Cardiac muscle cell (in vitro differentiated cells and primary cell): Measurements from ENCODE around the gene PHPT1. TPM values are rescaled to one million over a fixed set of nuclear protein-coding genes. Genes with fewer than 3 reads are reported as not detected.
"Not testable (repeated sequence)": the region's sequence is repeated elsewhere in the genome, so short reads cannot be mapped to it uniquely, and the experiment has no call there.

Source experiments
- DNase-seq, 2 donors: peaks; one replicate each; pipeline versions ENCODE4 v3.0.0 to v3.0.0-alpha.2; 2010 to 2017; ENCODE audit warnings: low read depth in 1 of 2, low spot score in 1 of 2
- H3K27ac ChIP-seq: fragments of 200-600 bp; sonication (generic); 2 replicates; pipeline ENCODE4 v1.5.1; 2016
- H3K27me3 ChIP-seq: fragments of 200-600 bp; sonication (generic); 2 replicates; pipeline ENCODE4 v1.6.0; 2016; ENCODE audit warnings: control low read depth
- H3K36me3 ChIP-seq: fragments of 200-600 bp; sonication (generic); 2 replicates; pipeline ENCODE4 v1.5.1; 2016; ENCODE audit warnings: control low read depth
- H3K4me1 ChIP-seq: fragments of 200-600 bp; sonication (generic); 2 replicates; pipeline ENCODE4 v1.8.1; 2017; ENCODE audit warnings: low read depth, mild to moderate bottlenecking, mixed run types
- H3K4me3 ChIP-seq: fragments of 200-600 bp; sonication (generic); 2 replicates; pipeline ENCODE4 v1.5.1; 2016; ENCODE audit warnings: mild to moderate bottlenecking
- H3K9me3 ChIP-seq: fragments of 200-600 bp; sonication (generic); 2 replicates; pipeline ENCODE4 v1.5.1; 2017; ENCODE audit warnings: low read depth, mild to moderate bottlenecking, control low read depth
- CTCF ChIP-seq: IDR thresholded peaks from 2 replicates; pipeline ENCODE4 v1.5.1; 2012; ENCODE audit warnings: low read depth, mild to moderate bottlenecking, low read length
- polyA plus RNA-seq: library from polyadenylated mRNA; unstranded; fragments of >200 nt; fragmentation: Nextera tagmentation; extraction: Ambion mirVana; gene quantifications from 2 replicates; pipeline ENCODE4 v1.2.1, GENCODE V29; 2016
- total RNA-seq: library from RNA; depleted of rRNA; stranded (reverse); fragments of >200 nt; gene quantifications from 2 replicates; pipeline ENCODE4 v1.2.3, GENCODE V29; 2016

PHPT1 gene
- total and polyA plus RNA-seq, 2 experiments from 2014 or later = 185 to 565 TPM

GRCh38 chr9:136840140-136840876 lies 8.9 kb upstream of the PHPT1 start:
- Histone ChIP-seq H3K36me3 (peaks cover 9% of the 10 kb centered on the region), H3K27me3 (no peaks in the 10 kb centered on the region), H3K9me3 (no peaks in the 10 kb centered on the region), H3K4me1 (peaks cover 27% of the 10 kb centered on the region), H3K27ac (peak overlapping the region; percentile 88), H3K4me3 (no peak overlapping the region)
- DNase-seq = no peak
- no peak for TF ChIP-seq CTCF

- H3K27ac ChIP-seq = peak overlapping the region; percentile 88
- no peak for TF ChIP-seq CTCF
- no peaks in the 10 kb centered on the region for H3K9me3 ChIP-seq
- peaks cover 27% of the 10 kb centered on the region for H3K4me1 ChIP-seq
- peaks cover 9% of the 10 kb centered on the region for H3K36me3 ChIP-seq
- peak; percentile 63 to 84 for DNase-seq
- H3K4me3 ChIP-seq = no peak overlapping the region
- no peaks in the 10 kb centered on the region for H3K27me3 ChIP-seq
Measured at GRCh38 chr9:136840877-136841645, 8.1 kb upstream of the PHPT1 start.

GRCh38 chr9:136841646-136842379 lies 7.4 kb upstream of the PHPT1 start:
- not testable (repeated sequence) for H3K27me3 ChIP-seq, H3K4me3 ChIP-seq, H3K9me3 ChIP-seq, DNase-seq, H3K36me3 ChIP-seq
- H3K4me1 ChIP-seq = peaks cover 27% of the 10 kb centered on the region
- peak overlapping the region; percentile 88 for H3K27ac ChIP-seq

GRCh38 chr9:136842380-136842948 lies 6.7 kb upstream of the PHPT1 start, which contains the start of gene AJM1:
TSS of gene AJM1 (plus strand) at chr9:136842478. CDS start at chr9:136844415, 1,937 bp downstream.
- not testable (repeated sequence) for H3K27me3 ChIP-seq, H3K36me3 ChIP-seq, H3K9me3 ChIP-seq
- TF ChIP-seq CTCF = peak; percentile 84
- Histone ChIP-seq H3K4me3 (peak within 1 kb of the TSS; percentile 3), H3K27ac (peak within 1 kb of the TSS; percentile 88), H3K4me1 (peaks cover 27% of the 10 kb centered on the region)
- DNase-seq = peak; percentile 81 to 84

GRCh38 chr9:136843159-136843800 lies 5.9 kb upstream of the PHPT1 start:
- Histone ChIP-seq H3K27ac (peak overlapping the region; percentile 11), H3K4me1 (peaks cover 27% of the 10 kb centered on the region)
- DNase-seq, H3K27me3 ChIP-seq, H3K9me3 ChIP-seq, H3K36me3 ChIP-seq, H3K4me3 ChIP-seq: not testable (repeated sequence)
